Measurements from ENCODE around the gene GBP2. TPM values are rescaled to one million over a fixed set of nuclear protein-coding genes. Genes with fewer than 3 reads are reported as not detected.

Gene GBP2
- total RNA-seq, result 100 to 1,000 TPM; 154 to 357 TPM

DNA sequence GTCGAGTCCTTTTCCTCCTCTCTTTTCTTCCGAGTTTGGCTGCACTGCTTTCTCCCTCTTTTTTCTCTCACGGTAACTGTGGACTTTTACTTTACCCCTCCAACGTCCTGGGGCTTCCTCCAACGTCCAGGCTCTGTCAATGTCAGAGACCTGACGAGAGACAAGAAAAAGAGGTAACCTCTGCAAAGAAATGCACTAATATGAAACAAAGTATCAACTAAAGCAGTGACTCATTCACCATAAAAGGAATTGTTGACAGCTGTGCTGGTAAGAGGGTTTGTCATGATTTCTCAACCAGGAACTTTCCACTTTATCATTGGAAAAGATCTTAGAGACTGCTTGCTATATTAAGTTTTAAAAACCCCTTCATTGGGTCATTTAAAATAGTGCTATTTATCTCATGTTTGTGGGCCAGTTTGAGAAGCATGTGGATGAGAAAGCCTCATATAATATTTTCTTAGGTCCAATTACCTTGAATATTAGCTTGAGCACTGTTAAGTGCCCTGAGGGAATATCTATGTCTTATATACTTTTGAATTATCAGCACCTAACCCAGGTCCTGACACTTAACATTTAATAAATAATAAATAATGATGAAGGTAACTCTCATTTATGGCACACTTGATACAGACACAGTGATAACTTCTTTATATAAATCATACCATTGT lies at the start of gene GBP2:
Gene GBP2 (minus strand): TSS at position 202 of the 668 bp plus-strand sequence. CDS start 4,148 bp downstream, outside the sequence.
- DNase-seq (ENCODE audit: low spot score) (no peak), ATAC-seq (peak; percentile 87)
- Mint-ChIP-seq H3K27ac (peak within 1 kb of the TSS; percentile 90 to 100), H3K36me3 (peaks cover 42% of the 10 kb centered on the region), H3K27me3 (no peaks in the 10 kb centered on the region), H3K9me3 (no peaks in the 10 kb centered on the region), H3K4me1 (ENCODE audit: low read depth in 2 of 2) (peaks cover 55 to 66% of the 10 kb centered on the region in 2 donors), H3K4me3 (peak within 1 kb of the TSS; percentile 93)

DNA sequence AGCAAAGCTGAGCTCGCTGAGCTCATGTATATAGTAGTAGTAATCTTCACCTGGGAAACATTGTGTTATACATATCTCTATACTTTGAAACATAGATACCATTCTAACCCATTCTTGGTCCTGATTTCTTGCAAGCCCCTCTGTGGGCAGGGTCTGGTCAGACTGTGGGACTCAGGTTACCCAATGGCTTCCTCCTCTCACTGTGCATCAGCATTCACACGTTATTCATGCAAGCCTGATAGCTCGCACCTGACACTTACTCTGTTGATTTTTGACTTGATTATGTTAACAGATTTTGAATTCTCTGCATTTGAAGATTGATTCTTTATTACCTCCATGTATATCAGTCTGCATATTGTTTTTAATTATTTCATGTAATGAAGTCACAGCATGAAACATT lies 48.6 kb upstream of the GBP2 start:
- DNase-seq (ENCODE audit: low spot score) (no peak), ATAC-seq (no peak)
- Mint-ChIP-seq H3K4me1 (ENCODE audit: low read depth in 2 of 2) (peaks cover 13 to 17% of the 10 kb centered on the region in 2 donors), H3K36me3 (peaks cover 5% of the 10 kb centered on the region), H3K27ac (no peak overlapping the region), H3K27me3 (no peaks in the 10 kb centered on the region), H3K9me3 (no peaks in the 10 kb centered on the region), H3K4me3 (no peak overlapping the region)

DNA sequence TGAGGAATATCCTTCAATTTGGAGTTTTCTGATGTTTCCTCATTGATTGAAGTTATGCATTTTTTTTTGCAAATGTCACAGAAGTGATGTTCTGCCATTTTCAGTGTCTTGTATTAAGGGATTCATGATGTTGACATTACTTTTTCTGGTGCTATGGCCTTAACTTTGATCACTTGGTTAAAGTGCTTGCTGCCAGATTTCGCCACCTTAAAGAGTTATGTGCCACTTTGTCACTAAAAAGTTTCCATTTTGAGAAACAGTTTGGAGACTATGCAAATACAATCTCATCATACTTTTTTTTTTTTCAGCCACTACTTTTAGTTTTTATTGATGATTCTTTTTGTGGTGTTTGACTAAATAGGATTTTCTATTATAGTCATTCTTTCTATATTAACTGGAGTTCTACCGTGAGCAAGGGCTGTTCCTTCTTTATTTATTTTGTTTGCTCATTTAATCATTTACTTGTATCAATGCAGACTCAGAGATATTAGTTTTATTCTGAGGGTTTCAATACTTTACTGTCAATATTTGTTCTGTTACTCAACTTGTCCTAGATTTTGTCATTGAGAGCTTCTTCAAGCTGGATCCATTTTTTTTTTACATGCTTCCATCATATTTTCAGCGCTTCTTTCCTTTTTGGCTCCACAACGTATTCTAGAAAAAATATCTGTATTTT lies 46.7 kb upstream of the GBP2 start:
- no peaks in the 10 kb centered on the region for H3K27me3 Mint-ChIP-seq
- no peak for ATAC-seq
- no peak overlapping the region for H3K4me3 Mint-ChIP-seq
- no peaks in the 10 kb centered on the region for H3K9me3 Mint-ChIP-seq
- H3K4me1 Mint-ChIP-seq (ENCODE audit: low read depth in 2 of 2), result peaks cover 13 to 17% of the 10 kb centered on the region in 2 donors
- no peak overlapping the region for H3K27ac Mint-ChIP-seq
- no peak for DNase-seq (ENCODE audit: low spot score)
- peaks cover 5% of the 10 kb centered on the region for H3K36me3 Mint-ChIP-seq

- DNase-seq (ENCODE audit: low spot score) (no peak), ATAC-seq (peak in 1 of 2 donors; percentile 83)
- Mint-ChIP-seq H3K4me1 (ENCODE audit: low read depth in 2 of 2) (peaks cover 10 to 12% of the 10 kb centered on the region in 2 donors), H3K9me3 (no peaks in the 10 kb centered on the region), H3K36me3 (peaks cover 5% of the 10 kb centered on the region), H3K27ac (peak overlapping the region; percentile 34 to 71), H3K27me3 (no peaks in the 10 kb centered on the region), H3K4me3 (peak overlapping the region; percentile 59)
Measured at GRCh38 chr1:89171067-89171438, 45.1 kb upstream of the GBP2 start.

DNA sequence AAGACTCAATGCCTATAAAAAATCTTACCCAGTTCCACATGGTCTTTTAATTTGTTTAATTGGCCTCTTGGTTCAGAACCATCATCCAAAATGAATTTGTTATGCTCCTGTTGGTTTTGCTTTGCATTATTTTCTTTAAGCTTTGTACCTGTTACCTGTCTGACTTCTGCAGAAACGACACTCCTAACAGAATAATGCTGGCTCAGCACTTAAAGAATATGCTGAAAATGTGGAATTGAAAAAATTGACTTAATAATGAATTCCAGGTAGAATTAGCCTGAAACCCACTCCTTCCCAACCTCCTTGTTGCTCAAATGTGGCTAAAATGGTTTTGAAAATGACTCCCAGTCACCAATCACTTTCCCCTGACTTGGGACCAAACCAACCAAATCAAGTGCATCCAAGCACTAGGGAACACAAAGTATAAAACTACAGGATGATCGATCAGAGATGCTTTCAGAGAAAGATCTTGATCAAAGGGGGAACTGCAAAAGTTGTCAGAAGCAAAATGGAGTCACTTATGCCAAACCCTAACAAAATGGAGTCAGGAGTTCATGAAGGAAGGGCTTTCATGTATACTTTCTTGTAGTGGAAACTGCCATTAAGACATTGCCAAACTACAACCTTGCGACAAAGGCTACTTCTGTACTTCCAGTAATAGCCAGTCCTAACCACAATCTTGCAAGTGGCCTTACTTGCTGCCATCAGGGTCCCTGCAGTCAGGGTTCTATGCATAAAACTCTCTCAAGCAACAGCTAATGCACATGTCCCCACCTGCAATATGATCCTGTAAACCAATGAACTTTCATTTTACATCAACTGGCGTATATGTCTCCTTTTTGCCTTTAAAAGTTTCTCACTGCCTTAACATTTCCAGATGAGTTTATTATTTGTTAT lies 44.5 kb upstream of the GBP2 start:
- H3K27me3 Mint-ChIP-seq, result no peaks in the 10 kb centered on the region
- ATAC-seq (peak in 1 of 2 donors; percentile 58), DNase-seq (ENCODE audit: low spot score) (no peak)
- peak overlapping the region; percentile 59 for H3K4me3 Mint-ChIP-seq
- H3K27ac Mint-ChIP-seq, result peak overlapping the region; percentile 34 to 71
- peaks cover 10 to 12% of the 10 kb centered on the region in 2 donors for H3K4me1 Mint-ChIP-seq (ENCODE audit: low read depth in 2 of 2)
- H3K36me3 Mint-ChIP-seq, result peaks cover 5% of the 10 kb centered on the region
- H3K9me3 Mint-ChIP-seq, result no peaks in the 10 kb centered on the region

GRCh38 chr1:89169166-89169565 lies 43.3 kb upstream of the GBP2 start:
- ATAC-seq (no peak), DNase-seq (ENCODE audit: low spot score) (no peak)
- Mint-ChIP-seq H3K4me1 (ENCODE audit: low read depth in 2 of 2) (peaks cover 10 to 12% of the 10 kb centered on the region in 2 donors), H3K4me3 (no peak overlapping the region), H3K36me3 (peaks cover 5% of the 10 kb centered on the region), H3K9me3 (no peaks in the 10 kb centered on the region), H3K27ac (no peak overlapping the region), H3K27me3 (no peaks in the 10 kb centered on the region)

- Mint-ChIP-seq H3K36me3 (peaks cover 5% of the 10 kb centered on the region), H3K27ac (no peak overlapping the region), H3K9me3 (no peaks in the 10 kb centered on the region), H3K4me1 (ENCODE audit: low read depth in 2 of 2) (peaks cover 10 to 12% of the 10 kb centered on the region in 2 donors), H3K27me3 (no peaks in the 10 kb centered on the region), H3K4me3 (no peak overlapping the region)
- no peak for ATAC-seq
- DNase-seq (ENCODE audit: low spot score), result no peak
Measured at GRCh38 chr1:89167590-89168230, 41.8 kb upstream of the GBP2 start.

- H3K36me3 Mint-ChIP-seq, result peaks cover 7% of the 10 kb centered on the region
- no peaks in the 10 kb centered on the region for H3K27me3 Mint-ChIP-seq
- no peak for DNase-seq (ENCODE audit: low spot score)
- no peak overlapping the region for H3K4me3 Mint-ChIP-seq
- ATAC-seq, result no peak
- no peaks in the 10 kb centered on the region for H3K9me3 Mint-ChIP-seq
- H3K27ac Mint-ChIP-seq, result no peak overlapping the region
- peaks cover 8 to 12% of the 10 kb centered on the region in 2 donors for H3K4me1 Mint-ChIP-seq (ENCODE audit: low read depth in 2 of 2)
Measured at GRCh38 chr1:89166705-89167104, 40.8 kb upstream of the GBP2 start.

- Mint-ChIP-seq H3K36me3 (peaks cover 16% of the 10 kb centered on the region), H3K4me1 (ENCODE audit: low read depth in 2 of 2) (peaks cover 4 to 8% of the 10 kb centered on the region in 2 donors), H3K4me3 (no peak overlapping the region), H3K27ac (no peak overlapping the region), H3K9me3 (no peaks in the 10 kb centered on the region), H3K27me3 (no peaks in the 10 kb centered on the region)
- ATAC-seq (no peak), DNase-seq (ENCODE audit: low spot score) (no peak)
Measured at GRCh38 chr1:89165811-89166210, 39.9 kb upstream of the GBP2 start.

GRCh38 chr1:89151047-89151446 lies 25.1 kb upstream of the GBP2 start:
- no peak overlapping the region for H3K27ac Mint-ChIP-seq
- peaks cover 0 to 2% of the 10 kb centered on the region in 2 donors for H3K27me3 Mint-ChIP-seq
- peaks cover 11 to 18% of the 10 kb centered on the region in 2 donors for H3K4me1 Mint-ChIP-seq (ENCODE audit: low read depth in 2 of 2)
- peaks cover 6% of the 10 kb centered on the region for H3K9me3 Mint-ChIP-seq
- DNase-seq (ENCODE audit: low spot score) (no peak), ATAC-seq (no peak)
- H3K36me3 Mint-ChIP-seq, result peaks cover 6% of the 10 kb centered on the region
- H3K4me3 Mint-ChIP-seq, result no peak overlapping the region

DNA sequence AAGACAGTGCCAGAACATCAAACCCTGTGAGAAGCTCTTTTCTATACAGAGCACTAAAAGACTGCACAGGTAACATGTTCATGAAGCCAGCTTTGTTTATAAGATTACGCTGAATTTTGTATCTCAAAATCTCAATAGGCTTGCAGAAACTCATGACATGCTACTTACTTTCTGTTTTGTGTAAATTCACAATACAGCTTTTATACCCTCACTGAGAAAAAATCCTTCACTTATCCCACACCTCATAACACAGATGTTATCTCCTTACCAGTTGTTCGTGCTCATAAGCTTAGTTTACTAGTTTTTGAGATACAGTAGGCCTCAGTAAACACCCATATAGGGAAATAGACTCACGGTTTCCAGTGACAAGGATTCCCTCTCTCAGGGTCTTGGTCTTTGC lies 24.1 kb upstream of the GBP2 start:
- H3K36me3 Mint-ChIP-seq, result no peaks in the 10 kb centered on the region
- peaks cover 2% of the 10 kb centered on the region for H3K9me3 Mint-ChIP-seq
- H3K27me3 Mint-ChIP-seq, result peaks cover 0 to 2% of the 10 kb centered on the region in 2 donors
- DNase-seq (ENCODE audit: low spot score) (no peak), ATAC-seq (no peak)
- H3K27ac Mint-ChIP-seq, result no peak overlapping the region
- peaks cover 13 to 21% of the 10 kb centered on the region in 2 donors for H3K4me1 Mint-ChIP-seq (ENCODE audit: low read depth in 2 of 2)
- no peak overlapping the region for H3K4me3 Mint-ChIP-seq

- H3K27me3 Mint-ChIP-seq, result peaks cover 0 to 2% of the 10 kb centered on the region in 2 donors
- DNase-seq (ENCODE audit: low spot score) (no peak), ATAC-seq (no peak)
- no peak overlapping the region for H3K27ac Mint-ChIP-seq
- no peaks in the 10 kb centered on the region for H3K36me3 Mint-ChIP-seq
- H3K4me1 Mint-ChIP-seq (ENCODE audit: low read depth in 2 of 2), result peaks cover 13 to 21% of the 10 kb centered on the region in 2 donors
- H3K9me3 Mint-ChIP-seq, result peaks cover 2% of the 10 kb centered on the region
- H3K4me3 Mint-ChIP-seq, result no peak overlapping the region
Measured at GRCh38 chr1:89149229-89149628, 23.3 kb upstream of the GBP2 start.

Data from natural killer cell treated with Interleukin-12 subunit alpha and Interleukin-12 subunit beta and Interleukin-15 and Interleukin-18, amount 100 ng/mL, for 72 hours (primary cell).